ENCODE results near the gene CDKAL1. TPM values are rescaled to one million over a fixed set of nuclear protein-coding genes. Genes with fewer than 3 reads are reported as not detected.
"Not testable (repeated sequence)": the region's sequence is repeated elsewhere in the genome, so short reads cannot be mapped to it uniquely, and the experiment has no call there.

The CDKAL1 gene
- total RNA-seq, 1 donor = 20.0 TPM

- TF ChIP-seq CTCF (IDR thresholded peaks at IDR 0.05; ENCODE audit: insufficient read depth, low read length) = no peak
- H3K4me3 ChIP-seq (ENCODE audit: low read depth, low read length) = no peak overlapping the region
- DNase-seq (ENCODE audit: low read depth) = no peak
These were observed 185.7 kb downstream of the CDKAL1 start for GRCh38 chr6:20719980-20720379.

GRCh38 chr6:20721121-20721520, 186.9 kb downstream of the CDKAL1 start:
- not testable (repeated sequence) for DNase-seq (ENCODE audit: low read depth)

GRCh38 chr6:20722455-20722854, 188.2 kb downstream of the CDKAL1 start:
- TF ChIP-seq CTCF (IDR thresholded peaks at IDR 0.05; ENCODE audit: insufficient read depth, low read length) = no peak
- no peak overlapping the region for H3K4me3 ChIP-seq (ENCODE audit: low read depth, low read length)
- no peak for DNase-seq (ENCODE audit: low read depth)

More at GRCh38 chr6:20721121-20721520, 186.9 kb downstream of the CDKAL1 start:
- H3K4me3 ChIP-seq (ENCODE audit: low read depth, low read length) = not testable (repeated sequence)

- TF ChIP-seq CTCF (IDR thresholded peaks at IDR 0.05; ENCODE audit: insufficient read depth, low read length) = no peak
- no peak for DNase-seq (ENCODE audit: low read depth)
- H3K4me3 ChIP-seq (ENCODE audit: low read depth, low read length) = no peak overlapping the region
These were observed 189.0 kb downstream of the CDKAL1 start for GRCh38 chr6:20723236-20723635.

GRCh38 chr6:20724443-20725190, 190.4 kb downstream of the CDKAL1 start:
- no peak overlapping the region for H3K4me3 ChIP-seq (ENCODE audit: low read depth, low read length)
- DNase-seq (ENCODE audit: low read depth) = no peak
- no peak for TF ChIP-seq CTCF (IDR thresholded peaks at IDR 0.05; ENCODE audit: insufficient read depth, low read length)

- DNase-seq (ENCODE audit: low read depth); H3K4me3 ChIP-seq (ENCODE audit: low read depth, low read length): not testable (repeated sequence)
These were observed 191.0 kb downstream of the CDKAL1 start for GRCh38 chr6:20725235-20725634.

GRCh38 chr6:20729086-20729485, 194.8 kb downstream of the CDKAL1 start:
- DNase-seq (ENCODE audit: low read depth) = no peak
- H3K4me3 ChIP-seq (ENCODE audit: low read depth, low read length) = no peak overlapping the region
- TF ChIP-seq CTCF (IDR thresholded peaks at IDR 0.05; ENCODE audit: insufficient read depth, low read length) = no peak

GRCh38 chr6:20732362-20732761, 198.1 kb downstream of the CDKAL1 start:
- H3K4me3 ChIP-seq (ENCODE audit: low read depth, low read length); DNase-seq (ENCODE audit: low read depth): not testable (repeated sequence)
